Measurements from ENCODE around the gene NPIPA3.
"Not testable (repeated sequence)": the region's sequence is repeated elsewhere in the genome, so short reads cannot be mapped to it uniquely, and the experiment has no call there.

DNA sequence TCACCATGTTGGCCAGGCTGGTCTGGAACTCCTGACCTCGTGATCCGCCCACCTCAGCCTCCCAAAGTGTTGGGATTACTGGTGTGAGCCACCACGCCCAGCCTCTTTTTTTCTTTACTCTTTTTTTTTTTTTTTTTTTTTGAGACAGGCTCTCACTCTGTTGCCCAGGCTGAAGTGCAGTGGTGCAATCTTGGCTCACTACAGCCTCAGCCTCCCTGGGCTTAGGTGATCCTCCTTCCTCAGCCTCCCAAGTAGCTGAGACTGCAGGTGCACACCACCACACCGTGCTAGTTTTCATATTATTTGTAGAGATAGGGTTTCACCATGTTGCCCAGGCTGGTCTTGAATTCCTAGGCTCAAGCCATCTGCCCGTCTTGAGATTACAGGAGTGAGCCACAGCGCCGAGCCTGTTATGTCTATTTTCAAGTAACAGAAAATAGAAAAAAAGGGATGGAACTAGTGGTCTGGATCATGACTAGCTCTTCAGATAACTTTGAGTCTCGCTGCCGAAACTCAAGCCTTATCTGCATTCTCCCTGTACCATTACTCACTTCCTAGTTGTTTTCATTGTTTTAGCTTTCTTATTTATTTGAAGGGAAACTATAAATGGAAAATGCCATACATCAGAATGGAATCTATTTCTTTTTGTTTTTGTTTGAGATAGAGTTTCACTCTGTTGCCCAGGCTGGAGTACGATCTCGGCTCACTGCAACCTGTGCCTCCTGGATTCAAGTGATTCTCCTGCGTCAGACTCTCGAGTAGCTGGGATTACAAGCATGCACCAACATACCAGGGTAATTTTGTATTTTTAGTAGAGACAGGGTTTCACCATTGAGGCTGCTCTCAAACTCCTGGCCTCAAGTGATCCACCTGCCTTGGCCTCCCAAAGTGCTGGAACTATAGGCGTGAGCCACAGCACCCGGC, 17.1 kb upstream of the NPIPA3 start:
- not testable (repeated sequence) for TF ChIP-seq MXI1 (conservative IDR thresholded peaks at IDR 0.05; ENCODE audit: poor library complexity, severe bottlenecking)
- TF ChIP-seq, protein P1, sequence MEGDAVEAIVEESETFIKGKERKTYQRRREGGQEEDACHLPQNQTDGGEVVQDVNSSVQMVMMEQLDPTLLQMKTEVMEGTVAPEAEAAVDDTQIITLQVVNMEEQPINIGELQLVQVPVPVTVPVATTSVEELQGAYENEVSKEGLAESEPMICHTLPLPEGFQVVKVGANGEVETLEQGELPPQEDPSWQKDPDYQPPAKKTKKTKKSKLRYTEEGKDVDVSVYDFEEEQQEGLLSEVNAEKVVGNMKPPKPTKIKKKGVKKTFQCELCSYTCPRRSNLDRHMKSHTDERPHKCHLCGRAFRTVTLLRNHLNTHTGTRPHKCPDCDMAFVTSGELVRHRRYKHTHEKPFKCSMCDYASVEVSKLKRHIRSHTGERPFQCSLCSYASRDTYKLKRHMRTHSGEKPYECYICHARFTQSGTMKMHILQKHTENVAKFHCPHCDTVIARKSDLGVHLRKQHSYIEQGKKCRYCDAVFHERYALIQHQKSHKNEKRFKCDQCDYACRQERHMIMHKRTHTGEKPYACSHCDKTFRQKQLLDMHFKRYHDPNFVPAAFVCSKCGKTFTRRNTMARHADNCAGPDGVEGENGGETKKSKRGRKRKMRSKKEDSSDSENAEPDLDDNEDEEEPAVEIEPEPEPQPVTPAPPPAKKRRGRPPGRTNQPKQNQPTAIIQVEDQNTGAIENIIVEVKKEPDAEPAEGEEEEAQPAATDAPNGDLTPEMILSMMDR (IDR thresholded peaks at IDR 0.05; ENCODE audit: poor library complexity, severe bottlenecking) = not testable (repeated sequence)

Measured in neural cell (in vitro differentiated cells).